K562 (cell line): ENCODE results near the gene MAD1L1. TPM values are rescaled to one million over a fixed set of nuclear protein-coding genes. Genes with fewer than 3 reads are reported as not detected.

ENCODE experiments used
- ATAC-seq: fragments of 200-7000 bp; cut with Tn5 transposase; 3 replicates; pipeline ENCODE4 v1.9.1; 2020; ENCODE audit warnings: moderate library complexity
- BruUV-seq: library from RNA; stranded (reverse); fragments of 400-500 nt; replicated peaks from 2 replicates; lab custom pipeline; 2021; lab: Mats Ljungman, UMichigan
- CTCF ChIA-PET: fragments of 300-600 bp; formaldehyde crosslinking; extraction: SDS; loops from one replicate; lab custom pipeline; 2021; ENCODE audit warnings: low intra/inter-chr PET ratio; lab: Yijun Ruan, JAX
- POLR2A ChIA-PET: fragments of 300-600, 350-650 bp; sonication (Branson Sonifier 250); formaldehyde crosslinking; extraction: SDS; loops from one replicate; lab custom pipeline; 2021; ENCODE audit warnings: antibody characterized with exemption, inconsistent platforms; lab: Yijun Ruan, JAX
- DNase-seq, 4 experiments: peaks; one replicate each; pipeline versions ENCODE4 v3.0.0 to v3.0.0-alpha.2; 2011 to 2018; ENCODE audit warnings: low spot score in 3 of 4, mixed read lengths in 3 of 4; ENCODE audit errors: extremely low read depth in 1 of 4
- FAIRE-seq: peaks from 2 replicates; lab custom pipeline; 2011; peaks lifted over from hg19 to GRCh38; lab: Jason Lieb, UNC
- H2AFZ ChIP-seq: 2 replicates; pipeline ENCODE4 v1.6.0; 2011; ENCODE audit warnings: low read depth, low read length, control low read depth, inconsistent platforms
- H3K27ac ChIP-seq: fragments of 200-600 bp; 3 replicates; pipeline ENCODE4 v1.8.0; 2011; ENCODE audit warnings: low read depth, mild to moderate bottlenecking, control low read depth, inconsistent platforms, low read length, moderate library complexity, mixed read lengths; ENCODE audit errors: extremely low read depth
- H3K27me3 ChIP-seq, 2 experiments: fragments of 300-600 bp in 1 of 2; 2 replicates in 1 of 2; 3 replicates in 1 of 2; pipeline versions ENCODE4 v1.6.0 to v1.8.0; 2011; ENCODE audit warnings: inconsistent platforms in 2 of 2, low read length in 2 of 2, mild to moderate bottlenecking in 1 of 2, mixed read lengths in 1 of 2, moderate library complexity in 1 of 2; ENCODE audit not compliant: control insufficient read depth in 2 of 2, insufficient read depth in 2 of 2
- H3K36me3 ChIP-seq: fragments of 300-600 bp; 3 replicates; pipeline ENCODE4 v1.8.0; 2011; ENCODE audit warnings: mild to moderate bottlenecking, low read length, inconsistent platforms; ENCODE audit not compliant: control insufficient read depth, insufficient read depth
- H3K4me1 ChIP-seq, 2 experiments: fragments of 200-600 bp in 1 of 2; replicated peaks in 1 of 2; 2 replicates in 1 of 2; 3 replicates in 1 of 2; pipeline versions ENCODE4 v1.5.1 to v1.8.0; 2011; ENCODE audit warnings: inconsistent platforms in 2 of 2, low read length in 2 of 2, mild to moderate bottlenecking in 1 of 2, mixed read lengths in 1 of 2, moderate library complexity in 1 of 2; ENCODE audit not compliant: control insufficient read depth in 2 of 2, insufficient read depth in 2 of 2
- H3K4me2 ChIP-seq: 2 replicates; pipeline ENCODE4 v1.6.1; 2011; ENCODE audit warnings: low read length, control low read depth, inconsistent platforms, mixed read lengths; ENCODE audit not compliant: insufficient read depth
- H3K4me3 ChIP-seq: fragments of 200-600 bp; sonication (generic), shearing (Covaris generic); 2 replicates; pipeline ENCODE4 v1.5.1; 2016; ENCODE audit warnings: control low read depth, inconsistent platforms
- H3K79me2 ChIP-seq: fragments of 200-600 bp; 3 replicates; pipeline ENCODE4 v1.8.0; 2011; ENCODE audit warnings: low read length, inconsistent platforms; ENCODE audit not compliant: control insufficient read depth, insufficient read depth
- H3K9ac ChIP-seq, 2 experiments: 2 replicates each; pipeline versions ENCODE4 v1.6.0 to v1.6.1; 2011; ENCODE audit warnings: low read depth in 2 of 2, low read length in 2 of 2, control low read depth in 1 of 2, inconsistent platforms in 1 of 2, mild to moderate bottlenecking in 1 of 2, mixed read lengths in 1 of 2; ENCODE audit not compliant: insufficient read depth in 1 of 2
- H3K9me1 ChIP-seq: one replicate; pipeline ENCODE4 v1.6.0; 2011; ENCODE audit warnings: inconsistent platforms, mild to moderate bottlenecking, low read length, moderate library complexity; ENCODE audit not compliant: control insufficient read depth, insufficient read depth
- H3K9me3 ChIP-seq: replicated peaks from 2 replicates; pipeline ENCODE4 v1.5.1; 2011; ENCODE audit warnings: low read depth, low read length, inconsistent platforms; ENCODE audit not compliant: control insufficient read depth, insufficient read depth
- H4K20me1 ChIP-seq: replicated peaks from 2 replicates; pipeline ENCODE4 v1.6.1; 2011; ENCODE audit warnings: low read length, inconsistent platforms, mixed read lengths; ENCODE audit not compliant: control insufficient read depth, insufficient read depth
- PRMT5 ChIP-seq: sonication (generic); formaldehyde crosslinking; IDR thresholded peaks from 2 replicates; pipeline ENCODE4 v1.5.0; 2020; ENCODE audit warnings: missing genetic modification reagents
- PRPF4 ChIP-seq: fragments of 200-400 bp; formaldehyde crosslinking; IDR thresholded peaks from one replicate; pipeline ENCODE4 v1.6.1; 2017; ENCODE audit warnings: low read length, low read depth, mild to moderate bottlenecking; ENCODE audit not compliant: insufficient read depth, poor library complexity, severe bottlenecking
- WGBS: fragments of 100-300 bp; shearing (Covaris generic); methylation state at CpG from one replicate; pipeline ENCODE4 v1.1.6; 2016; ENCODE audit warnings: low coverage, mixed read lengths; ENCODE audit not compliant: insufficient coverage; ENCODE audit errors: missing lambda C conversion rate; 5-methylcytosine and 5-hydroxymethylcytosine counted together
- in situ Hi-C: fragments of 300-500 bp; cut with MboI; formaldehyde crosslinking; loops from 4 replicates; pipeline ENCODE4 v1.15.0; 2018; ENCODE audit warnings: inconsistent platforms, mixed read lengths
- intact Hi-C: fragments of 100-400 bp; cut with micrococcal nuclease; formaldehyde crosslinking; loops from 2 replicates; pipeline ENCODE4 v1.14.2; 2022
- polyA plus RNA-seq, 8 experiments: library from polyadenylated mRNA; depleted of rRNA in 4 of 8; stranded (reverse) in 5 of 8; unstranded in 3 of 8; fragments of >200 nt; fragmentation: Nextera tagmentation in 2 of 8; fragmentation: Illumina TruSeq in 1 of 8; extraction: Ambion mirVana in 2 of 8; extraction: Trizol in 1 of 8; gene quantifications; 2 replicates each; pipeline versions ENCODE4 v1.2.1 to v1.2.3, GENCODE V29; 2011 to 2014; ENCODE audit warnings: inconsistent platforms in 1 of 8, missing spikeins in 1 of 8
- total RNA-seq, 7 experiments: library from RNA; depleted of rRNA in 6 of 7; stranded (reverse); fragments of >200 nt in 6 of 7; fragmentation: Illumina TruSeq in 2 of 7; extraction: Trizol in 2 of 7; gene quantifications; 2 replicates each; pipeline versions ENCODE4 v1.2.1 to v1.2.3, GENCODE V29; 2011 to 2021; ENCODE audit warnings: low replicate concordance in 1 of 7

Gene MAD1L1
- total and polyA plus RNA-seq, 9 of the 15 experiments (the other 6 are each of a cell fraction or from before 2014, with no cell fraction given): 1.7 to 89.7 (median 18.0) TPM

DNA sequence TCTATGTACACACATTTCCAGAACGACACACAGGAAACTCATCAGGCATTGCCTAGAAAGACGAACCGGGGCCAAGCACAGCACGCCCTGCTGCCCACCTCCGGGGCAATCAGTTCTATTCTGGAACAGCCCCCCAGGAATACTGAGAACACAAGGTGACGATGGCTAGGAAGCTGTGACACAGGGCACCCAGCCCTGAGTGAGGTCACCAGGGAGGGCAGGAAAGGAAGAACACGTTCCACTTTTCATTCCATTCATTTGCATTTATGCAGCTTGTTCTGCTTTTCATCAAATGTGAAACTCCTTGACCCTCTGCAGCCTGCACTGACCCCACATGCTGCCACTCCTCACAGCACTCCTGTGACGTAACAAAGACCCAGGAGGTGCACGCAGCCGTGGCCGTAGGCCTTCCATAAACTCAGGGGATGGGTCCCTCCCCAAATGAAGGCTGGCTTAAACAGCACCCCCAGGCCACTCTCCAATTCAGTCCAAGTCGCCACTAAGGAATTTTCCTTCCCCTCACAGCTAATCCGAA lies 28.9 kb downstream of the MAD1L1 start:
- no peaks in the 10 kb centered on the region; the same call in 1 of the 2 replicates for H4K20me1 ChIP-seq
- no TSS peak for BruUV-seq
- 85% methylated on average over 13 of the region's 13 CpGs for WGBS
- FAIRE-seq (no peak), ATAC-seq (no peak), DNase-seq (no peak)
- peaks cover 65% of the 10 kb centered on the region; the same call in 2 of the 3 replicates for H3K36me3 ChIP-seq
- no peak overlapping the region for H3K9ac ChIP-seq
- no peak overlapping the region for H2AFZ ChIP-seq
- H3K79me2 ChIP-seq: no peaks in the 10 kb centered on the region
- no peak overlapping the region for H3K4me3 ChIP-seq
- TF ChIP-seq PRPF4: no peak
- no peak for TF ChIP-seq PRMT5 (CRISPR knock-in tag)
- TF ChIP-seq, all 486 proteins: peak for 0
- Histone ChIP-seq H3K4me1 (peaks cover 0 to 13% of the 10 kb centered on the region in 2 experiments; a peak in 1 of 5 replicates), H3K4me2 (no peak overlapping the region), H3K9me3 (no peaks in the 10 kb centered on the region), H3K27ac (no peak overlapping the region), H3K9me1 (no peaks in the 10 kb centered on the region), H3K27me3 (no peaks in the 10 kb centered on the region)
- ChIA-PET POLR2A (interaction anchor here (2.1 kb wide), 1 partner anchor 9 kb away, joined by 5 read pairs; no protein-coding TSS in a partner anchor), CTCF (no interaction called here)
- intact Hi-C loops: loop anchor here (10.0 kb wide), 1 partner anchor 629 kb away; the partner anchor contains the start of gene PSMG3
- in situ Hi-C loops: loop anchor here (10.0 kb wide), 1 partner anchor 619 kb away; no protein-coding TSS in a partner anchor
